ENCODE results near the gene C16orf95. TPM values are rescaled to one million over a fixed set of nuclear protein-coding genes. Genes with fewer than 3 reads are reported as not detected.

Gene C16orf95
- total RNA-seq, 1 experiment from 2014 or later = 6.0 TPM

DNA sequence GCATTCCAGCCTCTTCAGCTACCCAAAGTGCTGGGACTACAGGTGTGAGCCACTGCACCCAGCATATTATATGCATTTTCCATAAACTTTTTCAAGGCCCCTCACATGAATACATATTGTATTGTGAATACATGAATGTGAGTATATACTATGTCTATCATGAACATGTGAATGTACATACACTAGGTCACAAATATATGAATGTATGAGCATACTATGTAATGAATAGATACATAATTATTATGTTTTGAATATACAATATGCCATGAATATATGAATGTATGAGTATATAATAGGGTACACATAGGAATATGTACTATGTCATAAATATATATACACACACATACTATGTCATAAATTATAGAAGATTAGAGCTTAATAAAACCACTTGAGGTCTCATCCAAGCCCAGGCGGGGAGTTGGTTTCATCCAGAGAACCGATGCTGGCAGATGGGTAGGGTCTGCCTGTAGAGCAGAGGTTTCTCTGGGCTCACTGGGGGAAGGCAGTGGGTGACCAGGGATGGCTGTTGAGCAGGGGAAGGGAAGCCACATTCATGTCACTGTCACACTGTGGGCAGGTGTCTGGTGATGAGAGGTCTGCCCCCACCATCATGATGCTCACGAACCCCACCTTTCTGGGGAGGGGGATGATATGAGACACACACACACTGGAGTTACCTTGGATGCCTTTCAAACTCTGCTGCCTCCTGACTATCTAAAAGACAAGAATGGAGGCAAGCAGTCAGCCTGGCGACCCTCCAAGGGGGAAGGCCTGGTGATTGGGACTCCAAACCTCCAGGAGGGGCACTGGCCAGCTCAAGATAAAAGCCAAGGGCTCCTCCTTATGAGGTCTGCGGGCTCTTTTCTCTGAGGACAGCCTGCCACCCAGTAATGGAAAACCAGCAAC is 7.3 kb downstream of the C16orf95 start:
- no peak for ATAC-seq
- Histone ChIP-seq H3K4me3 (ENCODE audit: low read depth in 2 of 2, low read length in 2 of 2) (no peak overlapping the region), H3K27me3 (ENCODE audit: control insufficient read depth, insufficient read depth, low read length) (no peaks in the 10 kb centered on the region), H3K36me3 (ENCODE audit: control insufficient read depth, insufficient read depth, low read length) (no peaks in the 10 kb centered on the region), H3K27ac (ENCODE audit: low read length) (no peak overlapping the region), H3K4me1 (ENCODE audit: control insufficient read depth, insufficient read depth, low read length) (no peaks in the 10 kb centered on the region), H3K9me3 (ENCODE audit: control insufficient read depth, insufficient read depth, low read depth, low read length) (no peaks in the 10 kb centered on the region)
- TF ChIP-seq SIN3A (IDR thresholded peaks at IDR 0.05; ENCODE audit: borderline replicate concordance, insufficient read depth, low read depth, low read length) (no peak), POLR2AphosphoS5 (IDR thresholded peaks at IDR 0.05; ENCODE audit: low read depth, low read length) (no peak), REST (IDR thresholded peaks at IDR 0.05; ENCODE audit: insufficient read depth in 1 of 2, low read depth in 2 of 2, low read length in 1 of 2) (no peak), TCF7L2 (IDR thresholded peaks at IDR 0.05; ENCODE audit: low read depth, low read length) (no peak), CTCF (IDR thresholded peaks at IDR 0.05) (no peak)
- intact Hi-C loops (cut with micrococcal nuclease; ENCODE audit: unreplicated experiment) (no loop called here), in situ Hi-C loops (cut with HindIII; ENCODE audit: low pct_unique_long_range_greater_than_20kb, low sequenced_read_pairs) (no loop called here)
- ChIA-PET POLR2A (no interaction called here), CTCF (no interaction called here)
- DNase-seq (ENCODE audit: low read depth, low spot score) = no peak
- BruUV-seq (replicated peaks) = no TSS peak

DNA sequence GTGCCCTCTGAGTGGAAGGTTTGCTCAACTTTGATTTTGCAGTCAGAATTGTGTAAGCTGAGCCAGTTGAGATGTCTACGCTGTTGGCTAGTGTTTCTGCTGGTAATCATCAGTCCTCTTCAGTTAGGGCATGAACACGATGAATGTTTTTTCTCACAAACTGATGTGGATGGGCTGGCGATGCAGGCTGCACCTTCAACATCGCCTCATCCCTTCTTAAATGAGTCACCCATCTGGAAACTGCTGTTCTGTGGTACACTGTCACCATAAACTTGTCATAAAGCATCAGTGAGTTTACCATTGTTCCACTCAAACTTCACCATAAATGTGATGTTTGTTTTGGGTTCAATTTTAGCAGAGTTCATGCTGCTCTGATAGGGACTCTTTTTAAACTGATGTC is 8.4 kb downstream of the C16orf95 start:
- H3K4me3 ChIP-seq (ENCODE audit: low read depth in 2 of 2, low read length in 2 of 2) = no peak overlapping the region

More for the DNA sequence above, 8.4 kb downstream of the C16orf95 start:
- ChIA-PET POLR2A (no interaction called here), CTCF (no interaction called here)
- TF ChIP-seq SIN3A (IDR thresholded peaks at IDR 0.05; ENCODE audit: borderline replicate concordance, insufficient read depth, low read depth, low read length) = no peak
- no peak for TF ChIP-seq POLR2AphosphoS5 (IDR thresholded peaks at IDR 0.05; ENCODE audit: low read depth, low read length)
- no peak for TF ChIP-seq TCF7L2 (IDR thresholded peaks at IDR 0.05; ENCODE audit: low read depth, low read length)
- TF ChIP-seq REST (IDR thresholded peaks at IDR 0.05; ENCODE audit: insufficient read depth in 1 of 2, low read depth in 2 of 2, low read length in 1 of 2) = no peak
- TF ChIP-seq CTCF (IDR thresholded peaks at IDR 0.05) = no peak
- ATAC-seq = no peak
- Histone ChIP-seq H3K27ac (ENCODE audit: low read length) (no peak overlapping the region), H3K27me3 (ENCODE audit: control insufficient read depth, insufficient read depth, low read length) (no peaks in the 10 kb centered on the region), H3K9me3 (ENCODE audit: control insufficient read depth, insufficient read depth, low read depth, low read length) (no peaks in the 10 kb centered on the region), H3K36me3 (ENCODE audit: control insufficient read depth, insufficient read depth, low read length) (no peaks in the 10 kb centered on the region), H3K4me1 (ENCODE audit: control insufficient read depth, insufficient read depth, low read length) (no peaks in the 10 kb centered on the region)
- no TSS peak for BruUV-seq (replicated peaks)
- in situ Hi-C loops (cut with HindIII; ENCODE audit: low pct_unique_long_range_greater_than_20kb, low sequenced_read_pairs) (no loop called here), intact Hi-C loops (cut with micrococcal nuclease; ENCODE audit: unreplicated experiment) (no loop called here)
- no peak for DNase-seq (ENCODE audit: low read depth, low spot score)
